Measurements from ENCODE around the gene GAGE12F.
"Not testable (repeated sequence)": the region's sequence is repeated elsewhere in the genome, so short reads cannot be mapped to it uniquely, and the experiment has no call there.

GRCh38 chrX:49598720-49599119 lies 38.1 kb downstream of the GAGE12F start, which contains the start of gene GAGE1:
- not testable (repeated sequence) for TF ChIP-seq POLR2AphosphoS5 (IDR thresholded peaks at IDR 0.05; ENCODE audit: low read depth, low read length); FOXP2 (optimal IDR thresholded peaks at IDR 0.05; ENCODE audit: borderline replicate concordance, extremely low read depth, extremely low read length, insufficient read depth); SIN3A (IDR thresholded peaks at IDR 0.05; ENCODE audit: borderline replicate concordance, insufficient read depth, low read length)

Data from PFSK-1 (cell line).